GM23338 (cell line): ENCODE results near the gene TTC17.

Experiments
- CREB1 ChIP-seq: fragments of 250-450 bp; sonication (Bioruptor Pico); IDR thresholded peaks from 2 replicates; pipeline ENCODE4 v1.5.0; 2020; ENCODE audit warnings: low read depth, mild to moderate bottlenecking, moderate library complexity
- EZH2phosphoT487 ChIP-seq: fragments of 200-600 bp; sonication (generic); IDR thresholded peaks from one replicate; pipeline ENCODE4 v1.8.1; 2018; ENCODE audit warnings: antibody characterized with exemption; ENCODE audit not compliant: unreplicated experiment
- JUNB ChIP-seq: IDR thresholded peaks from one replicate; pipeline ENCODE4 v1.6.1; 2016; ENCODE audit warnings: antibody characterized with exemption; ENCODE audit not compliant: unreplicated experiment
- POLR2AphosphoS5 ChIP-seq: IDR thresholded peaks from 2 replicates; pipeline ENCODE4 v1.6.1; 2016; ENCODE audit warnings: antibody characterized with exemption, low read depth
- TF ChIP-seq, protein P1 (sequence below), 2 experiments: fragments of 200-600 bp in 1 of 2; sonication (generic) in 1 of 2; conservative IDR thresholded peaks; 2 replicates each; pipeline versions ENCODE4 v1.5.1 to v1.6.1; 2016 to 2017; ENCODE audit warnings: antibody characterized with exemption in 2 of 2, low read depth in 2 of 2, mild to moderate bottlenecking in 2 of 2, moderate library complexity in 1 of 2
- TF ChIP-seq, protein P2 (sequence below): IDR thresholded peaks from one replicate; pipeline ENCODE4 v1.6.1; 2018; ENCODE audit warnings: antibody characterized with exemption; ENCODE audit not compliant: unreplicated experiment

DNA sequence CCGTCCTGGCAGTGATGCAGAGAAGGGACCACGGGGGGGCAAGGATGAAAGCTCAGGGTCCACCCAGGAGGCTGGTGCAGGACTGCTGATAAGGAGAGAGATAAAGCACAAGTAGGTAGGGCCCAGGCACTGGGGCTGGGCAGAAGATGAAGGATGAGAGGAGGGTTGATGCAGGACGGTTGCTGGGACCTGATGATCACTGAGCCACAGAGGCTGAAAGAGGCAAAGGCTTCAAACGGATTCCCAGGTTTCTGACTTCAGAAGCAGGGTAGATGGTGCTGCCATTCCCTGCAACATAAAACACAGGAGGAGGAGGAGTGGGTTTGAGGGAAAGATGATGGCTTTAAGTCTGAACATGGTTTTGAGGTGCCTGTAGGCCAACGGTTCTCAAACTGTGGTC, 148.5 kb downstream of the TTC17 start:
- TF ChIP-seq CREB1 (CRISPR knock-in tag): no peak
- TF ChIP-seq, protein P1, sequence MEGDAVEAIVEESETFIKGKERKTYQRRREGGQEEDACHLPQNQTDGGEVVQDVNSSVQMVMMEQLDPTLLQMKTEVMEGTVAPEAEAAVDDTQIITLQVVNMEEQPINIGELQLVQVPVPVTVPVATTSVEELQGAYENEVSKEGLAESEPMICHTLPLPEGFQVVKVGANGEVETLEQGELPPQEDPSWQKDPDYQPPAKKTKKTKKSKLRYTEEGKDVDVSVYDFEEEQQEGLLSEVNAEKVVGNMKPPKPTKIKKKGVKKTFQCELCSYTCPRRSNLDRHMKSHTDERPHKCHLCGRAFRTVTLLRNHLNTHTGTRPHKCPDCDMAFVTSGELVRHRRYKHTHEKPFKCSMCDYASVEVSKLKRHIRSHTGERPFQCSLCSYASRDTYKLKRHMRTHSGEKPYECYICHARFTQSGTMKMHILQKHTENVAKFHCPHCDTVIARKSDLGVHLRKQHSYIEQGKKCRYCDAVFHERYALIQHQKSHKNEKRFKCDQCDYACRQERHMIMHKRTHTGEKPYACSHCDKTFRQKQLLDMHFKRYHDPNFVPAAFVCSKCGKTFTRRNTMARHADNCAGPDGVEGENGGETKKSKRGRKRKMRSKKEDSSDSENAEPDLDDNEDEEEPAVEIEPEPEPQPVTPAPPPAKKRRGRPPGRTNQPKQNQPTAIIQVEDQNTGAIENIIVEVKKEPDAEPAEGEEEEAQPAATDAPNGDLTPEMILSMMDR (conservative IDR thresholded peaks at IDR 0.05; ENCODE audit: low read depth in 2 of 2): no peak
- TF ChIP-seq EZH2phosphoT487: no peak
- TF ChIP-seq, protein P2, sequence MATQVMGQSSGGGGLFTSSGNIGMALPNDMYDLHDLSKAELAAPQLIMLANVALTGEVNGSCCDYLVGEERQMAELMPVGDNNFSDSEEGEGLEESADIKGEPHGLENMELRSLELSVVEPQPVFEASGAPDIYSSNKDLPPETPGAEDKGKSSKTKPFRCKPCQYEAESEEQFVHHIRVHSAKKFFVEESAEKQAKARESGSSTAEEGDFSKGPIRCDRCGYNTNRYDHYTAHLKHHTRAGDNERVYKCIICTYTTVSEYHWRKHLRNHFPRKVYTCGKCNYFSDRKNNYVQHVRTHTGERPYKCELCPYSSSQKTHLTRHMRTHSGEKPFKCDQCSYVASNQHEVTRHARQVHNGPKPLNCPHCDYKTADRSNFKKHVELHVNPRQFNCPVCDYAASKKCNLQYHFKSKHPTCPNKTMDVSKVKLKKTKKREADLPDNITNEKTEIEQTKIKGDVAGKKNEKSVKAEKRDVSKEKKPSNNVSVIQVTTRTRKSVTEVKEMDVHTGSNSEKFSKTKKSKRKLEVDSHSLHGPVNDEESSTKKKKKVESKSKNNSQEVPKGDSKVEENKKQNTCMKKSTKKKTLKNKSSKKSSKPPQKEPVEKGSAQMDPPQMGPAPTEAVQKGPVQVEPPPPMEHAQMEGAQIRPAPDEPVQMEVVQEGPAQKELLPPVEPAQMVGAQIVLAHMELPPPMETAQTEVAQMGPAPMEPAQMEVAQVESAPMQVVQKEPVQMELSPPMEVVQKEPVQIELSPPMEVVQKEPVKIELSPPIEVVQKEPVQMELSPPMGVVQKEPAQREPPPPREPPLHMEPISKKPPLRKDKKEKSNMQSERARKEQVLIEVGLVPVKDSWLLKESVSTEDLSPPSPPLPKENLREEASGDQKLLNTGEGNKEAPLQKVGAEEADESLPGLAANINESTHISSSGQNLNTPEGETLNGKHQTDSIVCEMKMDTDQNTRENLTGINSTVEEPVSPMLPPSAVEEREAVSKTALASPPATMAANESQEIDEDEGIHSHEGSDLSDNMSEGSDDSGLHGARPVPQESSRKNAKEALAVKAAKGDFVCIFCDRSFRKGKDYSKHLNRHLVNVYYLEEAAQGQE: no peak
- TF ChIP-seq POLR2AphosphoS5: no peak
- TF ChIP-seq JUNB: no peak
